ENCODE data around the gene BAHCC1.

Gene BAHCC1

DNA sequence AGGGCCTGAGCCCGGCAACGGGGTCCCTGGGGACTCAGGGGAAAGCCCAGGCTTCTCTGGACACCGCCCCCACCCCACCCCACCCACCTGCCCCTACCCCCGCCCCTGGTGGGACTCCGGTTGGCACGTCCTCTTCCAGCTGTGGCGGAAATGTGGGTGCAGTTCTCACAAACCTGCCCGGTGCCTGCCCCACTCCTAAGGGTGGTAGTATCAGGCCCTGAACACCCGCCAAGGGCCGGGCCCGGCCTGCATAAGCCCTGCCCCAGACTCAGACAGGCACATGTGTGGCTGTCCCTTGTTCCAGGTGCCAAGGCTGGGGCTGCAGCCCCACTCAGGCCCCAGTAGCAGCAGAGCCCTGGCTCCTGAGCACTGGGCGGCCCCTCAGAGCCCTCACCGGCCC is 59.2 kb downstream of the BAHCC1 start:
- Histone ChIP-seq H3K36me3 (ENCODE audit: control insufficient read depth in 1 of 2, insufficient read depth in 2 of 2, low read length in 2 of 2) (no peaks in the 10 kb centered on the region), H3K9me3 (ENCODE audit: insufficient read depth, low read depth, low read length) (peaks cover 1% of the 10 kb centered on the region), H3K4me1 (ENCODE audit: control insufficient read depth in 1 of 2, insufficient read depth in 2 of 2, low read length in 2 of 2) (peaks cover 5 to 7% of the 10 kb centered on the region in 2 experiments), H3K4me2 (ENCODE audit: low read length) (no peak overlapping the region), H2BK12ac (ENCODE audit: low read length) (no peak overlapping the region), H3K4ac (ENCODE audit: low read depth, low read length) (no peak overlapping the region), H3K9ac (ENCODE audit: low read length) (no peak overlapping the region), H3K23ac (ENCODE audit: low read length) (no peak overlapping the region), H3K14ac (ENCODE audit: low read length) (no peak overlapping the region), H3K79me1 (ENCODE audit: low read length) (no peaks in the 10 kb centered on the region), H3K27me3 (ENCODE audit: insufficient read depth, low read length) (no peaks in the 10 kb centered on the region), H2BK5ac (ENCODE audit: low read depth, low read length, poor library complexity) (no peak overlapping the region), H4K8ac (ENCODE audit: low read depth, low read length) (no peak overlapping the region), H2AFZ (ENCODE audit: insufficient read depth, low read length, poor library complexity) (no peak overlapping the region), H4K91ac (ENCODE audit: low read depth, low read length) (no peak overlapping the region), H2AK5ac (ENCODE audit: low read length) (no peak overlapping the region), H3K18ac (ENCODE audit: low read length) (no peak overlapping the region), H4K12ac (ENCODE audit: low read depth, low read length) (no peak overlapping the region), H3K4me3 (ENCODE audit: low read depth, low read length) (no peak overlapping the region), H3K79me2 (ENCODE audit: control insufficient read depth, insufficient read depth, low read length, poor library complexity) (no peaks in the 10 kb centered on the region), H2BK120ac (ENCODE audit: insufficient read depth, low read length, poor library complexity) (no peak overlapping the region), H3K27ac (ENCODE audit: low read depth, low read length) (no peak overlapping the region)
- WGBS (ENCODE audit: extremely low coverage, insufficient coverage, insufficient read length) = no CpG with 5 or more reads among the region's 13 CpGs
- DNase-seq = no peak

DNA sequence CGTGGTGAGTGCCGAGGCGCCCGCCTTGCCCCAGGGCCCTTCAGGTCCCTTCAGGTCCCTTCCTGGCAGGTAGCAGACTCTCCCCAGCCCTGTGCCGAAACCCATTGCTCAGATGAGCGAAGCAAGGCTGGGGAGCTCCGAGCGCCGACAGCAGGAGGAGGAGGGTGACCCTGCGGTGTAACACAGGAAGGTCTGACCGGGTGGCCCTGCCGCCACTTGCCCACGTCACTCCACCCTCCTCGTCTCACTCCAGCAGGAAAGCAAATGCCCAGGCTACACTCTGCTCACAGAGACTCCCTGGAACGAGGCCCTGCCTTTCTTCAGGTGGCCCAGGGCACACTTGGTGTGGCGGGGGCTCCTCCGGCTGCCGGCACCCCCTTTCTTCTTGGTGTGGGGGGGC is 60.1 kb downstream of the BAHCC1 start:
- Histone ChIP-seq H3K23ac (ENCODE audit: low read length) (no peak overlapping the region), H3K4me1 (ENCODE audit: control insufficient read depth in 1 of 2, insufficient read depth in 2 of 2, low read length in 2 of 2) (peaks cover 5 to 7% of the 10 kb centered on the region in 2 experiments), H4K91ac (ENCODE audit: low read depth, low read length) (no peak overlapping the region), H3K4me3 (ENCODE audit: low read depth, low read length) (no peak overlapping the region), H3K9ac (ENCODE audit: low read length) (no peak overlapping the region), H3K4ac (ENCODE audit: low read depth, low read length) (no peak overlapping the region), H2AK5ac (ENCODE audit: low read length) (no peak overlapping the region), H2BK120ac (ENCODE audit: insufficient read depth, low read length, poor library complexity) (no peak overlapping the region), H3K27ac (ENCODE audit: low read depth, low read length) (no peak overlapping the region), H3K79me2 (ENCODE audit: control insufficient read depth, insufficient read depth, low read length, poor library complexity) (no peaks in the 10 kb centered on the region), H2BK5ac (ENCODE audit: low read depth, low read length, poor library complexity) (no peak overlapping the region), H3K4me2 (ENCODE audit: low read length) (no peak overlapping the region), H4K8ac (ENCODE audit: low read depth, low read length) (no peak overlapping the region), H2AFZ (ENCODE audit: insufficient read depth, low read length, poor library complexity) (no peak overlapping the region), H3K36me3 (ENCODE audit: control insufficient read depth in 1 of 2, insufficient read depth in 2 of 2, low read length in 2 of 2) (no peaks in the 10 kb centered on the region), H3K14ac (ENCODE audit: low read length) (no peak overlapping the region), H4K12ac (ENCODE audit: low read depth, low read length) (no peak overlapping the region), H3K9me3 (ENCODE audit: insufficient read depth, low read depth, low read length) (peaks cover 1% of the 10 kb centered on the region), H3K79me1 (ENCODE audit: low read length) (no peaks in the 10 kb centered on the region), H3K27me3 (ENCODE audit: insufficient read depth, low read length) (no peaks in the 10 kb centered on the region), H3K18ac (ENCODE audit: low read length) (no peak overlapping the region), H2BK12ac (ENCODE audit: low read length) (no peak overlapping the region)
- WGBS (ENCODE audit: extremely low coverage, insufficient coverage, insufficient read length) = no CpG with 5 or more reads among the region's 18 CpGs
- no peak for DNase-seq

GRCh38 chr17:81456091-81456490 is 60.8 kb downstream of the BAHCC1 start:
- Histone ChIP-seq H3K27me3 (ENCODE audit: insufficient read depth, low read length) (no peaks in the 10 kb centered on the region), H3K4me2 (ENCODE audit: low read length) (no peak overlapping the region), H3K27ac (ENCODE audit: low read depth, low read length) (no peak overlapping the region), H3K4me3 (ENCODE audit: low read depth, low read length) (no peak overlapping the region), H2AFZ (ENCODE audit: insufficient read depth, low read length, poor library complexity) (no peak overlapping the region), H3K36me3 (ENCODE audit: control insufficient read depth in 1 of 2, insufficient read depth in 2 of 2, low read length in 2 of 2) (no peaks in the 10 kb centered on the region), H3K9ac (ENCODE audit: low read length) (no peak overlapping the region), H3K9me3 (ENCODE audit: insufficient read depth, low read depth, low read length) (peaks cover 1% of the 10 kb centered on the region), H4K91ac (ENCODE audit: low read depth, low read length) (no peak overlapping the region), H2BK5ac (ENCODE audit: low read depth, low read length, poor library complexity) (no peak overlapping the region), H3K4me1 (ENCODE audit: control insufficient read depth in 1 of 2, insufficient read depth in 2 of 2, low read length in 2 of 2) (peaks cover 5 to 7% of the 10 kb centered on the region in 2 experiments), H3K79me2 (ENCODE audit: control insufficient read depth, insufficient read depth, low read length, poor library complexity) (no peaks in the 10 kb centered on the region), H4K8ac (ENCODE audit: low read depth, low read length) (no peak overlapping the region), H3K23ac (ENCODE audit: low read length) (no peak overlapping the region), H2BK12ac (ENCODE audit: low read length) (no peak overlapping the region), H2BK120ac (ENCODE audit: insufficient read depth, low read length, poor library complexity) (no peak overlapping the region), H3K79me1 (ENCODE audit: low read length) (no peaks in the 10 kb centered on the region), H2AK5ac (ENCODE audit: low read length) (peak overlapping the region; percentile 66), H3K18ac (ENCODE audit: low read length) (no peak overlapping the region), H3K14ac (ENCODE audit: low read length) (no peak overlapping the region), H4K12ac (ENCODE audit: low read depth, low read length) (no peak overlapping the region), H3K4ac (ENCODE audit: low read depth, low read length) (no peak overlapping the region)
- no CpG with 5 or more reads among the region's 15 CpGs for WGBS (ENCODE audit: extremely low coverage, insufficient coverage, insufficient read length)
- no peak for DNase-seq

DNA sequence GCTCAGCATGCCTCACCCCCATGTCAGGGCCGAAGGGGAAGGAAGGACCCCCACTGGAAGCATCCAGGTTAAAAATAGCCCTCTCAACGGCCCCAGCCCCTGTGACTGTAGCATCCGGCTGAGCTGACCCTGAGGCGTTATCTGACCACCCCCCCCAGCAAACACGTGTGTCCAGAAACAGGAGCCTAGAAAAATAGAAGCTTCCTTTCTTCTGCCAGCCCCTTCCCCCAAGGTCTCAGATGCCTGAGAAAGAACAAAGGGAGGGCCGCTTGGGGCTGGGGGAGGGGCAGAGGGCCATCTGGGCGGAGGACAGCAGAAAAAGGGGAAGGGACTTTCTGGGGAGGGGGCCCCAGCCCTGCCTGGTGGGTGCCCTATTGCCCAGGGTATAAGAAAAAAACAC is 61.5 kb downstream of the BAHCC1 start:
- H3K4ac ChIP-seq (ENCODE audit: low read depth, low read length) = no peak overlapping the region
- H4K8ac ChIP-seq (ENCODE audit: low read depth, low read length) = no peak overlapping the region
- no peak for DNase-seq
- H2BK5ac ChIP-seq (ENCODE audit: low read depth, low read length, poor library complexity) = no peak overlapping the region
- H3K9me3 ChIP-seq (ENCODE audit: insufficient read depth, low read depth, low read length) = peaks cover 3% of the 10 kb centered on the region
- H3K79me2 ChIP-seq (ENCODE audit: control insufficient read depth, insufficient read depth, low read length, poor library complexity) = no peaks in the 10 kb centered on the region
- H3K18ac ChIP-seq (ENCODE audit: low read length) = no peak overlapping the region
- no peak overlapping the region for H3K4me3 ChIP-seq (ENCODE audit: low read depth, low read length)
- no peak overlapping the region for H2BK120ac ChIP-seq (ENCODE audit: insufficient read depth, low read length, poor library complexity)
- no peaks in the 10 kb centered on the region for H3K36me3 ChIP-seq (ENCODE audit: control insufficient read depth in 1 of 2, insufficient read depth in 2 of 2, low read length in 2 of 2)
- H3K27me3 ChIP-seq (ENCODE audit: insufficient read depth, low read length) = no peaks in the 10 kb centered on the region
- H2AFZ ChIP-seq (ENCODE audit: insufficient read depth, low read length, poor library complexity) = no peak overlapping the region
- H3K27ac ChIP-seq (ENCODE audit: low read depth, low read length) = no peak overlapping the region
- H2AK5ac ChIP-seq (ENCODE audit: low read length) = no peak overlapping the region
- H2BK12ac ChIP-seq (ENCODE audit: low read length) = no peak overlapping the region
- no peak overlapping the region for H3K14ac ChIP-seq (ENCODE audit: low read length)
- H3K23ac ChIP-seq (ENCODE audit: low read length) = no peak overlapping the region
- peaks cover 5 to 7% of the 10 kb centered on the region in 2 experiments for H3K4me1 ChIP-seq (ENCODE audit: control insufficient read depth in 1 of 2, insufficient read depth in 2 of 2, low read length in 2 of 2)
- no peak overlapping the region for H3K4me2 ChIP-seq (ENCODE audit: low read length)
- H4K91ac ChIP-seq (ENCODE audit: low read depth, low read length) = no peak overlapping the region
- no peak overlapping the region for H3K9ac ChIP-seq (ENCODE audit: low read length)
- H3K79me1 ChIP-seq (ENCODE audit: low read length) = no peaks in the 10 kb centered on the region
- no peak overlapping the region for H4K12ac ChIP-seq (ENCODE audit: low read depth, low read length)
- no CpG with 5 or more reads among the region's 7 CpGs for WGBS (ENCODE audit: extremely low coverage, insufficient coverage, insufficient read length)

All from trophoblast cell (in vitro differentiated cells and primary cell).